GM23338 (cell line): ENCODE results near the gene DCTPP1. TPM values are rescaled to one million over a fixed set of nuclear protein-coding genes. Genes with fewer than 3 reads are reported as not detected.
A peak's percentile ranks its signal among the peaks of the same experiment; 100 is the strongest.

Experiments used
- ATAC-seq: fragments of 200-7000 bp; cut with Tn5 transposase; 3 replicates; pipeline ENCODE4 v1.9.1; 2020
- DNase-seq: peaks from one replicate; pipeline ENCODE4 v3.0.0-alpha.2; 2015; ENCODE audit warnings: low spot score
- H2AFZ ChIP-seq: fragments of 200-600 bp; sonication (generic); 2 replicates; pipeline ENCODE4 v1.8.0; 2016; ENCODE audit warnings: antibody characterized with exemption, mild to moderate bottlenecking, moderate library complexity
- H3F3A ChIP-seq: fragments of 200-600 bp; sonication (generic); replicated peaks from 2 replicates; pipeline ENCODE4 v1.8.0; 2017; ENCODE audit warnings: antibody characterized with exemption, mixed run types, low read depth
- H3K27ac ChIP-seq: fragments of 200-600 bp; sonication (generic); 2 replicates; pipeline ENCODE4 v1.6.1; 2016; ENCODE audit warnings: low read depth
- H3K27me3 ChIP-seq: fragments of 200-600 bp; sonication (generic); 2 replicates; pipeline ENCODE4 v1.8.0; 2016; ENCODE audit warnings: mild to moderate bottlenecking, mixed run types, moderate library complexity; ENCODE audit not compliant: insufficient read depth
- H3K36me3 ChIP-seq: fragments of 200-600 bp; sonication (generic); 2 replicates; pipeline ENCODE4 v1.8.0; 2016; ENCODE audit warnings: mild to moderate bottlenecking; ENCODE audit not compliant: insufficient read depth
- H3K4me1 ChIP-seq: fragments of 200-600 bp; sonication (generic); 2 replicates; pipeline ENCODE4 v1.8.0; 2016; ENCODE audit warnings: mild to moderate bottlenecking, moderate library complexity; ENCODE audit not compliant: insufficient read depth
- H3K4me2 ChIP-seq: fragments of 200-600 bp; sonication (generic); 2 replicates; pipeline ENCODE4 v1.7.1; 2017; ENCODE audit warnings: mixed run types
- H3K4me3 ChIP-seq: fragments of 200-600 bp; sonication (generic); 2 replicates; pipeline ENCODE4 v1.6.1; 2016; ENCODE audit warnings: mixed run types
- H3K79me2 ChIP-seq: fragments of 200-600 bp; sonication (generic); replicated peaks from 2 replicates; pipeline ENCODE4 v1.8.0; 2017; ENCODE audit warnings: mild to moderate bottlenecking; ENCODE audit not compliant: insufficient read depth
- H3K9me2 ChIP-seq: fragments of 200-600 bp; sonication (generic); 2 replicates; pipeline ENCODE4 v1.8.0; 2017; ENCODE audit not compliant: insufficient read depth
- H4K20me1 ChIP-seq: fragments of 200-600 bp; sonication (generic); replicated peaks from 2 replicates; pipeline ENCODE4 v1.8.0; 2017; ENCODE audit warnings: mild to moderate bottlenecking; ENCODE audit not compliant: insufficient read depth
- H3K27ac Mint-ChIP-seq: 2 replicates; pipeline ENCODE4 v1.8.0; 2020; ENCODE audit warnings: inconsistent platforms, mild to moderate bottlenecking, moderate library complexity, mixed read lengths
- H3K27me3 Mint-ChIP-seq: 3 replicates; pipeline ENCODE4 v1.8.0; 2022; ENCODE audit warnings: low read depth, mild to moderate bottlenecking, moderate library complexity, mixed read lengths, inconsistent platforms; ENCODE audit not compliant: insufficient read depth, poor library complexity
- H3K36me3 Mint-ChIP-seq: 3 replicates; pipeline ENCODE4 v1.8.0; 2021; ENCODE audit warnings: low read depth, mild to moderate bottlenecking, inconsistent platforms, moderate library complexity, mixed read lengths
- H3K4me1 Mint-ChIP-seq: 3 replicates; pipeline ENCODE4 v1.8.0; 2020; ENCODE audit warnings: mild to moderate bottlenecking, inconsistent platforms, mixed read lengths
- H3K4me3 Mint-ChIP-seq: 3 replicates; pipeline ENCODE4 v1.8.0; 2021; ENCODE audit warnings: moderate library complexity, mild to moderate bottlenecking, inconsistent platforms, mixed read lengths
- H3K9me3 Mint-ChIP-seq: 3 replicates; pipeline ENCODE4 v1.8.0; 2020; ENCODE audit warnings: moderate library complexity, mild to moderate bottlenecking, inconsistent platforms, mixed read lengths
- CREB1 ChIP-seq: fragments of 250-450 bp; sonication (Bioruptor Pico); IDR thresholded peaks from 2 replicates; pipeline ENCODE4 v1.5.0; 2020; ENCODE audit warnings: low read depth, mild to moderate bottlenecking, moderate library complexity
- ETS1 ChIP-seq: IDR thresholded peaks from 2 replicates; pipeline ENCODE4 v1.6.1; 2016; ENCODE audit warnings: antibody characterized with exemption
- EZH2 ChIP-seq: fragments of 200-600 bp; sonication (generic); IDR thresholded peaks from one replicate; pipeline ENCODE4 v1.8.0; 2017; ENCODE audit warnings: antibody characterized with exemption, mild to moderate bottlenecking, low read depth; ENCODE audit not compliant: unreplicated experiment
- EZH2phosphoT487 ChIP-seq: fragments of 200-600 bp; sonication (generic); IDR thresholded peaks from one replicate; pipeline ENCODE4 v1.8.1; 2018; ENCODE audit warnings: antibody characterized with exemption; ENCODE audit not compliant: unreplicated experiment
- JUNB ChIP-seq: IDR thresholded peaks from one replicate; pipeline ENCODE4 v1.6.1; 2016; ENCODE audit warnings: antibody characterized with exemption; ENCODE audit not compliant: unreplicated experiment
- NANOG ChIP-seq: IDR thresholded peaks from 2 replicates; pipeline ENCODE4 v1.6.1; 2016; ENCODE audit warnings: antibody characterized with exemption, borderline replicate concordance
- POLR2AphosphoS5 ChIP-seq: IDR thresholded peaks from 2 replicates; pipeline ENCODE4 v1.6.1; 2016; ENCODE audit warnings: antibody characterized with exemption, low read depth
- STAT1 ChIP-seq: IDR thresholded peaks from one replicate; pipeline ENCODE4 v1.6.1; 2016; ENCODE audit warnings: antibody characterized with exemption; ENCODE audit not compliant: unreplicated experiment
- ZNF114 ChIP-seq: fragments of 250-450 bp; sonication (Bioruptor Pico); IDR thresholded peaks from 2 replicates; pipeline ENCODE4 v1.5.0; 2020; ENCODE audit warnings: mild to moderate bottlenecking, moderate library complexity
- ZNF331 ChIP-seq: fragments of 250-450 bp; sonication (Bioruptor Pico); IDR thresholded peaks from 2 replicates; pipeline ENCODE4 v1.5.0; 2020; ENCODE audit warnings: low read depth, mild to moderate bottlenecking, moderate library complexity
- ZNF462 ChIP-seq: fragments of 250-450 bp; sonication (Bioruptor Pico); IDR thresholded peaks from 2 replicates; pipeline ENCODE4 v1.5.0; 2020; ENCODE audit warnings: mild to moderate bottlenecking, moderate library complexity
- polyA plus RNA-seq: library from polyadenylated mRNA; unstranded; fragments of >200 nt; fragmentation: Nextera tagmentation; extraction: Ambion mirVana; gene quantifications from 2 replicates; pipeline ENCODE4 v1.2.1, GENCODE V29; 2016
- total RNA-seq: library from RNA; depleted of rRNA; stranded (reverse); fragments of >200 nt; shearing (Covaris generic); gene quantifications from 2 replicates; pipeline ENCODE4 v1.2.3, GENCODE V29; 2014
- TF ChIP-seq, protein P1 (sequence below): IDR thresholded peaks from one replicate; pipeline ENCODE4 v1.6.1; 2018; ENCODE audit warnings: antibody characterized with exemption; ENCODE audit not compliant: unreplicated experiment
- TF ChIP-seq, protein P2 (sequence below), 2 experiments: fragments of 200-600 bp in 1 of 2; sonication (generic) in 1 of 2; conservative IDR thresholded peaks; 2 replicates each; pipeline versions ENCODE4 v1.5.1 to v1.6.1; 2016 to 2017; ENCODE audit warnings: antibody characterized with exemption in 2 of 2, low read depth in 2 of 2, mild to moderate bottlenecking in 2 of 2, moderate library complexity in 1 of 2

Gene DCTPP1
- total and polyA plus RNA-seq, 2 experiments from 2014 or later, result 54.1 to 58.3 TPM

GRCh38 chr16:30458561-30459394 is 28.9 kb upstream of the DCTPP1 start:
- Histone ChIP-seq H3K4me2 (no peak overlapping the region), H3K36me3 (no peaks in the 10 kb centered on the region), H3F3A (no peaks in the 10 kb centered on the region), H4K20me1 (no peaks in the 10 kb centered on the region), H3K27me3 (no peaks in the 10 kb centered on the region), H3K4me3 (no peak overlapping the region), H3K9me2 (no peaks in the 10 kb centered on the region), H3K27ac (no peak overlapping the region), H3K79me2 (no peaks in the 10 kb centered on the region), H3K4me1 (no peaks in the 10 kb centered on the region), H2AFZ (peak overlapping the region; percentile 69)
- H3K4me1 Mint-ChIP-seq, result 0 out of 3 replicates have a peak, but pooled peaks cover 5% of the 10 kb centered on the region
- H3K9me3 Mint-ChIP-seq, result no peaks in the 10 kb centered on the region; the same call in 2 of the 3 replicates
- no peaks in the 10 kb centered on the region for H3K36me3 Mint-ChIP-seq
- peak; percentile 44; the same call in 2 of the 3 replicates for ATAC-seq
- no peak overlapping the region for H3K4me3 Mint-ChIP-seq
- no peak for DNase-seq
- H3K27me3 Mint-ChIP-seq, result peaks cover 10% of the 10 kb centered on the region
- TF ChIP-seq STAT1 (no peak), EZH2phosphoT487 (no peak), ETS1 (no peak), JUNB (no peak), ZNF331 (CRISPR knock-in tag) (no peak), ZNF462 (no peak), EZH2 (no peak), POLR2AphosphoS5 (no peak), ZNF114 (CRISPR knock-in tag) (no peak), CREB1 (CRISPR knock-in tag) (no peak), NANOG (no peak)
- TF ChIP-seq, protein P1, sequence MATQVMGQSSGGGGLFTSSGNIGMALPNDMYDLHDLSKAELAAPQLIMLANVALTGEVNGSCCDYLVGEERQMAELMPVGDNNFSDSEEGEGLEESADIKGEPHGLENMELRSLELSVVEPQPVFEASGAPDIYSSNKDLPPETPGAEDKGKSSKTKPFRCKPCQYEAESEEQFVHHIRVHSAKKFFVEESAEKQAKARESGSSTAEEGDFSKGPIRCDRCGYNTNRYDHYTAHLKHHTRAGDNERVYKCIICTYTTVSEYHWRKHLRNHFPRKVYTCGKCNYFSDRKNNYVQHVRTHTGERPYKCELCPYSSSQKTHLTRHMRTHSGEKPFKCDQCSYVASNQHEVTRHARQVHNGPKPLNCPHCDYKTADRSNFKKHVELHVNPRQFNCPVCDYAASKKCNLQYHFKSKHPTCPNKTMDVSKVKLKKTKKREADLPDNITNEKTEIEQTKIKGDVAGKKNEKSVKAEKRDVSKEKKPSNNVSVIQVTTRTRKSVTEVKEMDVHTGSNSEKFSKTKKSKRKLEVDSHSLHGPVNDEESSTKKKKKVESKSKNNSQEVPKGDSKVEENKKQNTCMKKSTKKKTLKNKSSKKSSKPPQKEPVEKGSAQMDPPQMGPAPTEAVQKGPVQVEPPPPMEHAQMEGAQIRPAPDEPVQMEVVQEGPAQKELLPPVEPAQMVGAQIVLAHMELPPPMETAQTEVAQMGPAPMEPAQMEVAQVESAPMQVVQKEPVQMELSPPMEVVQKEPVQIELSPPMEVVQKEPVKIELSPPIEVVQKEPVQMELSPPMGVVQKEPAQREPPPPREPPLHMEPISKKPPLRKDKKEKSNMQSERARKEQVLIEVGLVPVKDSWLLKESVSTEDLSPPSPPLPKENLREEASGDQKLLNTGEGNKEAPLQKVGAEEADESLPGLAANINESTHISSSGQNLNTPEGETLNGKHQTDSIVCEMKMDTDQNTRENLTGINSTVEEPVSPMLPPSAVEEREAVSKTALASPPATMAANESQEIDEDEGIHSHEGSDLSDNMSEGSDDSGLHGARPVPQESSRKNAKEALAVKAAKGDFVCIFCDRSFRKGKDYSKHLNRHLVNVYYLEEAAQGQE, result no peak
- TF ChIP-seq, protein P2, sequence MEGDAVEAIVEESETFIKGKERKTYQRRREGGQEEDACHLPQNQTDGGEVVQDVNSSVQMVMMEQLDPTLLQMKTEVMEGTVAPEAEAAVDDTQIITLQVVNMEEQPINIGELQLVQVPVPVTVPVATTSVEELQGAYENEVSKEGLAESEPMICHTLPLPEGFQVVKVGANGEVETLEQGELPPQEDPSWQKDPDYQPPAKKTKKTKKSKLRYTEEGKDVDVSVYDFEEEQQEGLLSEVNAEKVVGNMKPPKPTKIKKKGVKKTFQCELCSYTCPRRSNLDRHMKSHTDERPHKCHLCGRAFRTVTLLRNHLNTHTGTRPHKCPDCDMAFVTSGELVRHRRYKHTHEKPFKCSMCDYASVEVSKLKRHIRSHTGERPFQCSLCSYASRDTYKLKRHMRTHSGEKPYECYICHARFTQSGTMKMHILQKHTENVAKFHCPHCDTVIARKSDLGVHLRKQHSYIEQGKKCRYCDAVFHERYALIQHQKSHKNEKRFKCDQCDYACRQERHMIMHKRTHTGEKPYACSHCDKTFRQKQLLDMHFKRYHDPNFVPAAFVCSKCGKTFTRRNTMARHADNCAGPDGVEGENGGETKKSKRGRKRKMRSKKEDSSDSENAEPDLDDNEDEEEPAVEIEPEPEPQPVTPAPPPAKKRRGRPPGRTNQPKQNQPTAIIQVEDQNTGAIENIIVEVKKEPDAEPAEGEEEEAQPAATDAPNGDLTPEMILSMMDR (conservative IDR thresholded peaks at IDR 0.05; ENCODE audit: low read depth in 2 of 2), result no peak
- no peak overlapping the region for H3K27ac Mint-ChIP-seq
